ENCODE measurements around the gene IFIT2.
"Not testable (repeated sequence)": the region's sequence is repeated elsewhere in the genome, so short reads cannot be mapped to it uniquely, and the experiment has no call there.

Gene IFIT2

GRCh38 chr10:89309156-89310055, 7.6 kb downstream of the IFIT2 start:
- no peak for DNase-seq

GRCh38 chr10:89310056-89310893, 8.4 kb downstream of the IFIT2 start:
- no peak for DNase-seq

GRCh38 chr10:89312973-89313372, 11.1 kb downstream of the IFIT2 start:
- DNase-seq = no peak

GRCh38 chr10:89314676-89315075, 12.8 kb downstream of the IFIT2 start:
- DNase-seq = no peak

GRCh38 chr10:89318047-89318446, 16.2 kb downstream of the IFIT2 start:
- DNase-seq = not testable (repeated sequence)

- DNase-seq = not testable (repeated sequence)
Observed at GRCh38 chr10:89325081-89325480, 23.2 kb downstream of the IFIT2 start.

GRCh38 chr10:89325856-89326255, 24.0 kb downstream of the IFIT2 start:
- not testable (repeated sequence) for DNase-seq

GRCh38 chr10:89327803-89328441, 26.1 kb downstream of the IFIT2 start, which contains the start of gene IFIT3:
IFIT3 (plus strand) TSS chr10:89327997; CDS start chr10:89328074, 77 bp downstream.
- peak; percentile 70 for DNase-seq

GRCh38 chr10:89329151-89329550, 27.3 kb downstream of the IFIT2 start:
- DNase-seq = no peak

- not testable (repeated sequence) for DNase-seq
Observed at GRCh38 chr10:89330014-89330413, 28.2 kb downstream of the IFIT2 start.

- no peak for DNase-seq
Observed at GRCh38 chr10:89330537-89331212, 28.8 kb downstream of the IFIT2 start.

- DNase-seq = not testable (repeated sequence)
Observed at GRCh38 chr10:89331487-89332122, 29.8 kb downstream of the IFIT2 start.

GRCh38 chr10:89332123-89332633, 30.3 kb downstream of the IFIT2 start:
- peak; percentile 44 for DNase-seq

GRCh38 chr10:89335226-89335625, 33.4 kb downstream of the IFIT2 start:
- no peak for DNase-seq

GRCh38 chr10:89336241-89336640, 34.4 kb downstream of the IFIT2 start:
- DNase-seq = no peak

GRCh38 chr10:89337484-89337883, 35.6 kb downstream of the IFIT2 start:
- DNase-seq = no peak

GRCh38 chr10:89338713-89339112, 36.9 kb downstream of the IFIT2 start:
- DNase-seq = no peak

GRCh38 chr10:89339875-89340274, 38.0 kb downstream of the IFIT2 start:
- DNase-seq = no peak

GRCh38 chr10:89341649-89342048, 39.8 kb downstream of the IFIT2 start:
- DNase-seq = no peak

- DNase-seq = no peak
Observed at GRCh38 chr10:89342206-89342958, 40.5 kb downstream of the IFIT2 start.
